ENCODE measurements around the gene THADA. TPM values are rescaled to one million over a fixed set of nuclear protein-coding genes. Genes with fewer than 3 reads are reported as not detected.

The THADA gene
- total RNA-seq, 6 donors from 2014 or later: 23.6 to 57.5 (median 37.3) TPM

DNA sequence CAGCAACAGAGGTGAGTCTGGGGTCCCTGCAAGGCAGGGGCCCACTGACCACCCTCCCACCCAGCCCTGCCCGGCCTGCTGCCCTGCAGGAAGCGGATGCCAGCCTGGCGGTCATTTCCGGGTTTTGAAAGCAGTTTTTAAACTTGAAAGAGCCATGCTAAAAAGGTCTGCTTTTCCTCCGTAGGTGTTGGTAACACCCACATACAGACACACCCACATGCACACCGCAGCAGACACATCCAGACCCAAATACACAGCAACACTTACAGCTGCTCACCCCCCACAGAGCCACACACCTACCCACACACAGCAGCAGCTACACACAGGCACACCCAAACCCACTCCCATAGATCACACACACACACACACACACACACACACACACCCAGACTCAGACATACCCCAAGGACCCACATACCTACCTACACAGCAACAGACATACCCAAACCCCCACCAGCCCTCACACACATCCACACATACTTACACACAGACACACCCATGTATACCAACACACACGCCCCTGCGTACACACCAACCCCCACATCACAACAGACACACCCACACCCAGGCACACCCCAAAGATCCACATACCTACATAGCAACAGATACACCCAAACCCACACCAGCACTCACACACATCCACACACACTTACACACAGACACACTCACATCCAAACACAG, 377.0 kb downstream of the THADA start:
- Histone ChIP-seq H3K27ac (peak overlapping the region; percentile 99 to 100 (median 99)), H3K4me3 (peak overlapping the region in 3 of 4 donors; percentile 35 to 85 (median 72)), H3K9me3 (no peaks in the 10 kb centered on the region), H3K36me3 (peaks cover 0 to 16% (median 6%) of the 10 kb centered on the region in 4 donors), H3K27me3 (no peaks in the 10 kb centered on the region), H3K4me1 (peaks cover 52 to 66% (median 63%) of the 10 kb centered on the region in 4 donors)
- peak; percentile 81 to 83 for DNase-seq
- ATAC-seq (ENCODE audit: low FRiP score in 2 of 2): peak; percentile 2 to 69
- no peak for TF ChIP-seq CTCF (IDR thresholded peaks at IDR 0.05)
- TF ChIP-seq POLR2AphosphoS5 (IDR thresholded peaks at IDR 0.05): peak in 1 of 2 donors; percentile 20
- TF ChIP-seq EP300 (IDR thresholded peaks at IDR 0.05): no peak
- peak in 1 of 4 donors; percentile 24 for TF ChIP-seq POLR2A (IDR thresholded peaks at IDR 0.05)
- WGBS, 2 donors: 5 to 8% methylated on average over 8 of the region's 8 CpGs

GRCh38 chr2:43218155-43218701, 377.6 kb downstream of the THADA start:
- Histone ChIP-seq H3K4me1 (peaks cover 53 to 67% (median 59%) of the 10 kb centered on the region in 4 donors), H3K36me3 (peaks cover 0 to 10% (median 1%) of the 10 kb centered on the region in 4 donors), H3K4me3 (peak overlapping the region in 3 of 4 donors; percentile 35 to 85 (median 72)), H3K27me3 (no peaks in the 10 kb centered on the region), H3K9me3 (no peaks in the 10 kb centered on the region), H3K27ac (peak overlapping the region; percentile 99 to 100 (median 99))
- WGBS, 2 donors: 39 to 50% methylated on average over 13 of the region's 13 CpGs
- DNase-seq: no peak
- TF ChIP-seq EP300 (IDR thresholded peaks at IDR 0.05) (no peak), CTCF (IDR thresholded peaks at IDR 0.05) (no peak), POLR2AphosphoS5 (IDR thresholded peaks at IDR 0.05) (no peak), POLR2A (IDR thresholded peaks at IDR 0.05) (no peak)
- ATAC-seq (ENCODE audit: low FRiP score in 2 of 2): no peak

- ATAC-seq (ENCODE audit: low FRiP score in 2 of 2) (no peak), DNase-seq (no peak)
- Histone ChIP-seq H3K4me3 (no peak overlapping the region), H3K27me3 (no peaks in the 10 kb centered on the region), H3K4me1 (peaks cover 54 to 67% (median 59%) of the 10 kb centered on the region in 4 donors), H3K27ac (peak overlapping the region; percentile 99 to 100 (median 99)), H3K9me3 (no peaks in the 10 kb centered on the region), H3K36me3 (peaks cover 0 to 2% (median 0%) of the 10 kb centered on the region in 4 donors)
- WGBS, 2 donors: 60 to 62% methylated on average over 7 to 11 of the region's 11 CpGs
- TF ChIP-seq EP300 (IDR thresholded peaks at IDR 0.05) (no peak), POLR2A (IDR thresholded peaks at IDR 0.05) (no peak), POLR2AphosphoS5 (IDR thresholded peaks at IDR 0.05) (no peak), CTCF (IDR thresholded peaks at IDR 0.05) (no peak)
These were observed 378.3 kb downstream of the THADA start for GRCh38 chr2:43217228-43218154.

DNA sequence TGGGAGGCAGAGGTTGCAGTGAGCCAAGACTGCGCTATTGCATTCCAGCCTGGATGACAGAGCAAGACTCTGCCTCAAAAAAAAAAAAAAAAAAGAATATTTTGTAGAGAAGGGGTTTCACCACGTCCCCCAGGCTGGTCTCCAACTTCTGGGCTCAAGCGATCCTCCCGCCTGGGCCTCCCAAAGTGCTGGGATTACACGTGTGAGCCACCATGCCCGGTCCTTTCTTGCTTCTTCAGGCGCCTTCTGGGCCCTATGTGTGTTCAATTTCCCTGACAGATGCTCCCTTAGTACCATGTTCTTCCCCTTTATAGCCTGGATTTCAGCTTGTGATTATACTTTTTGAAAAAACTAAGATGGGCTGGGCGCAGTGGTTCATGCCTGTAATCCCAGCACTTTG, 379.2 kb downstream of the THADA start:
- Histone ChIP-seq H3K4me3 (no peak overlapping the region), H3K27ac (peak overlapping the region in 1 of 4 donors; percentile 8), H3K36me3 (no peaks in the 10 kb centered on the region), H3K27me3 (no peaks in the 10 kb centered on the region), H3K9me3 (no peaks in the 10 kb centered on the region), H3K4me1 (peaks cover 49 to 65% (median 59%) of the 10 kb centered on the region in 4 donors)
- TF ChIP-seq EP300 (IDR thresholded peaks at IDR 0.05) (no peak), POLR2A (IDR thresholded peaks at IDR 0.05) (no peak), CTCF (IDR thresholded peaks at IDR 0.05) (no peak), POLR2AphosphoS5 (IDR thresholded peaks at IDR 0.05) (no peak)
- ATAC-seq (ENCODE audit: low FRiP score in 2 of 2) (no peak), DNase-seq (no peak)
- WGBS, 2 donors: 93 to 94% methylated on average over 8 of the region's 8 CpGs

Measured in upper lobe of left lung (tissue), 6 donors.